OCI-LY7 (cell line): ENCODE measurements around the gene FOS. TPM values are rescaled to one million over a fixed set of nuclear protein-coding genes. Genes with fewer than 3 reads are reported as not detected.

Experiments used
- BruUV-seq: library from RNA; stranded (reverse); fragments of 400-500 nt; replicated peaks from 2 replicates; lab custom pipeline; 2021; lab: Mats Ljungman, UMichigan
- CTCF ChIA-PET: fragments of 300-600 bp; sonication (Branson Sonifier 250); formaldehyde crosslinking; loops from one replicate; lab custom pipeline; 2022; ENCODE audit warnings: antibody characterized with exemption; ENCODE audit not compliant: unreplicated experiment; lab: Charles Lee
- POLR2A ChIA-PET: fragments of 300-600 bp; sonication (Branson Sonifier 250); formaldehyde crosslinking; loops from one replicate; lab custom pipeline; 2022; ENCODE audit warnings: antibody characterized with exemption; lab: Charles Lee
- DNase-seq: peaks from one replicate; pipeline ENCODE4 v3.0.0-alpha.2; 2015; ENCODE audit warnings: low spot score
- H2AFZ ChIP-seq: fragments of 200-600 bp; sonication (generic), shearing (Covaris generic); 2 replicates; pipeline ENCODE4 v1.6.1; 2014; ENCODE audit warnings: mild to moderate bottlenecking, antibody characterized with exemption, low read length, moderate library complexity
- H3K27ac ChIP-seq: fragments of 200-600 bp; sonication (generic); 2 replicates; pipeline ENCODE4 v1.5.1; 2014; ENCODE audit warnings: mixed run types, low read depth, mild to moderate bottlenecking, moderate library complexity, low read length, inconsistent platforms; ENCODE audit not compliant: poor library complexity, severe bottlenecking
- H3K36me3 ChIP-seq: fragments of 200-600 bp; sonication (generic); 2 replicates; pipeline ENCODE4 v1.6.1; 2014; ENCODE audit warnings: mild to moderate bottlenecking, antibody characterized with exemption, low read length, moderate library complexity, mixed read lengths; ENCODE audit not compliant: insufficient read depth
- H3K4me1 ChIP-seq: fragments of 200-600 bp; sonication (generic); 2 replicates; pipeline ENCODE4 v1.5.1; 2014; ENCODE audit warnings: mild to moderate bottlenecking, low read length; ENCODE audit not compliant: insufficient read depth, poor library complexity, severe bottlenecking
- H3K4me2 ChIP-seq: fragments of 200-600 bp; sonication (generic); 2 replicates; pipeline ENCODE4 v1.6.1; 2014; ENCODE audit warnings: mild to moderate bottlenecking, low read length
- H3K4me3 ChIP-seq: fragments of 200-600 bp; sonication (generic); 2 replicates; pipeline ENCODE4 v1.5.1; 2014; ENCODE audit warnings: mild to moderate bottlenecking, low read depth, low read length; ENCODE audit not compliant: poor library complexity, severe bottlenecking
- H3K79me2 ChIP-seq: fragments of 200-600 bp; sonication (generic); 2 replicates; pipeline ENCODE4 v1.6.1; 2016; ENCODE audit warnings: low read depth, mild to moderate bottlenecking, low read length, moderate library complexity, mixed read lengths; ENCODE audit not compliant: insufficient read depth
- H3K9me2 ChIP-seq: fragments of 200-600 bp; sonication (generic); 2 replicates; pipeline ENCODE4 v1.6.1; 2016; ENCODE audit warnings: mild to moderate bottlenecking, low read length, mixed read lengths; ENCODE audit not compliant: insufficient read depth
- H3K9me3 ChIP-seq: fragments of 200-600 bp; sonication (generic); 2 replicates; pipeline ENCODE4 v1.6.1; 2014; ENCODE audit warnings: mild to moderate bottlenecking, mixed run types, low read length, mixed read lengths
- H4K20me1 ChIP-seq: fragments of 200-600 bp; sonication (generic); 2 replicates; pipeline ENCODE4 v1.6.1; 2014; ENCODE audit warnings: mild to moderate bottlenecking, antibody characterized with exemption, low read length, moderate library complexity, mixed read lengths; ENCODE audit not compliant: insufficient read depth
- CTCF ChIP-seq: fragments of 200-600 bp; sonication (generic); conservative IDR thresholded peaks from 2 replicates; pipeline ENCODE4 v1.5.1; 2014; ENCODE audit warnings: mild to moderate bottlenecking, antibody characterized with exemption, low read length, moderate library complexity, mixed read lengths
- EZH2phosphoT487 ChIP-seq: fragments of 200-600 bp; sonication (generic); IDR thresholded peaks from 2 replicates; pipeline ENCODE4 v1.6.1; 2018; ENCODE audit warnings: low read depth, borderline replicate concordance, mild to moderate bottlenecking, mixed run types, antibody characterized with exemption, low read length, moderate library complexity, mixed read lengths
- intact Hi-C: fragments of 100-400 bp; cut with micrococcal nuclease; formaldehyde crosslinking; loops from one replicate; pipeline ENCODE4 v1.10.0; 2022; ENCODE audit not compliant: unreplicated experiment
- total RNA-seq, 2 experiments: library from RNA; depleted of rRNA in 1 of 2; stranded (reverse); fragments of >200 nt in 1 of 2; shearing (Covaris generic) in 1 of 2; gene quantifications; 2 replicates each; pipeline ENCODE4 v1.2.3, GENCODE V29; 2014 to 2022

The FOS gene
- total RNA-seq, 2 experiments from 2014 or later = 3.3 to 16.9 TPM

GRCh38 chr14:75277008-75277814, 1.4 kb upstream of the FOS start:
- Histone ChIP-seq H3K79me2 (no peaks in the 10 kb centered on the region), H3K9me2 (no peaks in the 10 kb centered on the region), H3K27ac (no peak overlapping the region), H3K9me3 (no peaks in the 10 kb centered on the region), H2AFZ (no peak overlapping the region), H4K20me1 (no peaks in the 10 kb centered on the region), H3K4me3 (peak overlapping the region; percentile 68), H3K4me1 (peaks cover 32% of the 10 kb centered on the region), H3K4me2 (peak overlapping the region; percentile 94), H3K36me3 (no peaks in the 10 kb centered on the region)
- TF ChIP-seq EZH2phosphoT487 = 0 out of 2 replicates have a peak, but pooled peaks have one; percentile 36
- TF ChIP-seq CTCF = no peak
- intact Hi-C loops = loop anchor here (5.0 kb wide), 1 partner anchor 100 kb away; the partner anchor contains the start of gene TMED10
- POLR2A ChIA-PET = no interaction called here
- no TSS peak for BruUV-seq
- CTCF ChIA-PET = no interaction called here
- no peak for DNase-seq

DNA sequence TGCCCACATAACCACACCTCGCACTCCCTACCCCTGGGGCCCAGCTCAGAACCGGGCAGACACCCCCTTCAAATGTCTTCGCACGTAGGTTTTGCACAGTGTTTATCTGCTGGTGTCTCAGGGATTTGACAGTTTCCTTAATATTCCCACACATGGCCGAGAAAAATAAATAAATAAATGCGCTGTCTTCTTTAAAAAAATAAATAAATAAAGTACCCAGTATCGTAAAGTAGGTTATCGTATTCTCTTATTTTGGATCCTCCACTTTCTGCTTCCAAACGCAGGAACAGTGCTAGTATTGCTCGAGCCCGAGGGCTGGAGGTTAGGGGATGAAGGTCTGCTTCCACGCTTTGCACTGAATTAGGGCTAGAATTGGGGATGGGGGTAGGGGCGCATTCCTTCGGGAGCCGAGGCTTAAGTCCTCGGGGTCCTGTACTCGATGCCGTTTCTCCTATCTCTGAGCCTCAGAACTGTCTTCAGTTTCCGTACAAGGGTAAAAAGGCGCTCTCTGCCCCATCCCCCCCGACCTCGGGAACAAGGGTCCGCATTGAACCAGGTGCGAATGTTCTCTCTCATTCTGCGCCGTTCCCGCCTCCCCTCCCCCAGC, 710 bp upstream of the FOS start:
- H3K9me2 ChIP-seq = no peaks in the 10 kb centered on the region
- DNase-seq = no peak
- BruUV-seq = no TSS peak
- peak overlapping the region; percentile 41; the same call in 1 of the 2 replicates for H2AFZ ChIP-seq
- no peaks in the 10 kb centered on the region for H3K9me3 ChIP-seq
- peak overlapping the region; percentile 94 for H3K4me2 ChIP-seq
- no peaks in the 10 kb centered on the region for H4K20me1 ChIP-seq
- H3K36me3 ChIP-seq = no peaks in the 10 kb centered on the region
- H3K79me2 ChIP-seq = no peaks in the 10 kb centered on the region
- TF ChIP-seq EZH2phosphoT487 (no peak; the same call in 1 of the 2 replicates), CTCF (no peak)
- intact Hi-C loops = loop anchor here (1.0 to 5.0 kb wide), 2 partner anchors 29 to 101 kb away; partner anchors contain the start of gene TMED10
- POLR2A ChIA-PET = no interaction called here
- peak overlapping the region; percentile 68 for H3K4me3 ChIP-seq
- H3K4me1 ChIP-seq = peaks cover 32% of the 10 kb centered on the region
- no peak overlapping the region for H3K27ac ChIP-seq
- CTCF ChIA-PET = no interaction called here
